Upper lobe of left lung (tissue), 4 donors: ENCODE results near the gene PLOD1.

Experiments used
- CTCF ChIP-seq, 6 experiments: fragments of 450-650 bp in 4 of 6; fragments of 200-600 bp in 2 of 6; sonication (generic) in 2 of 6; IDR thresholded peaks; one replicate each; pipeline ENCODE4 v1.5.1; 2016 to 2019; ENCODE audit warnings: antibody characterized with exemption in 6 of 6
- POLR2A ChIP-seq, 4 donors: fragments of 450-650 bp; IDR thresholded peaks; one replicate each; pipeline ENCODE4 v1.5.1; 2016 to 2017; ENCODE audit warnings: antibody characterized with exemption in 4 of 4, mild to moderate bottlenecking in 2 of 4
- POLR2AphosphoS5 ChIP-seq, 2 donors: sonication (generic); formaldehyde crosslinking; IDR thresholded peaks; one replicate each; pipeline ENCODE4 v1.5.1; 2017; ENCODE audit warnings: antibody characterized with exemption in 2 of 2

GRCh38 chr1:11914024-11914423 is 20.5 kb upstream of the PLOD1 start:
- no peak for TF ChIP-seq CTCF (IDR thresholded peaks at IDR 0.05)
- no peak for TF ChIP-seq POLR2AphosphoS5 (IDR thresholded peaks at IDR 0.05)
- TF ChIP-seq POLR2A (IDR thresholded peaks at IDR 0.05) = no peak
